ENCODE data around the gene NUMBL. TPM values are rescaled to one million over a fixed set of nuclear protein-coding genes. Genes with fewer than 3 reads are reported as not detected.

Gene NUMBL
- total RNA-seq, 1 donor from 2014 or later: 7.1 TPM

Other genes with a start within 250 kb of the NUMBL start
- 11.3 and 17.0 TPM in 2 replicates for gene SERTAD3, start 246.3 kb downstream of the NUMBL start, total RNA-seq
- 10.2 and 10.8 TPM in 2 replicates for gene BLVRB, start 224.9 kb downstream of the NUMBL start, total RNA-seq
- 0.15 TPM in 2 replicates for gene SPTBN4, start 223.7 kb downstream of the NUMBL start, total RNA-seq
- 156 and 166 TPM in 2 replicates for gene SHKBP1, start 113.8 kb downstream of the NUMBL start, total RNA-seq
- 55.5 and 58.3 TPM in 2 replicates for gene LTBP4, start 89.3 kb downstream of the NUMBL start, total RNA-seq
- gene COQ8B, start 26.2 kb upstream of the NUMBL start, total RNA-seq: 28.9 and 33.5 TPM in 2 replicates
- gene ITPKC, start 26.5 kb upstream of the NUMBL start, total RNA-seq: 8.7 TPM in 2 replicates
- 10.6 and 11.9 TPM in 2 replicates for gene ACTMAP, start 59.8 kb upstream of the NUMBL start, total RNA-seq
- gene SNRPA, start 60.6 kb upstream of the NUMBL start, total RNA-seq: 124 and 142 TPM in 2 replicates
- not detected in 2 replicates for gene MIA, start 84.9 kb upstream of the NUMBL start, total RNA-seq
- 57.0 and 57.5 TPM in 2 replicates for gene RAB4B, start 87.6 kb upstream of the NUMBL start, total RNA-seq
- gene EGLN2, start 108.5 kb upstream of the NUMBL start, total RNA-seq: 128 TPM in 2 replicates
- not detected in 2 replicates for gene CYP2A6, start 159.8 kb upstream of the NUMBL start, total RNA-seq
- gene CYP2A7, start 191.6 kb upstream of the NUMBL start, total RNA-seq: not detected in 2 replicates

Data from T-helper 1 cell treated with Interleukin-12 subunit alpha and Interleukin-12 subunit beta and Interleukin-4 antibody, amounts not matched to agents 30 ng/mL and 1 ng/mL, for 36 hours (primary cell).